GM21619 (cell line): ENCODE data around the gene KRTAP5-10.
"Not testable (repeated sequence)": the region's sequence is repeated elsewhere in the genome, so short reads cannot be mapped to it uniquely, and the experiment has no call there.

Experiments used
- ATAC-seq: cut with Tn5 transposase; IDR thresholded peaks from one replicate; pipeline ENCODE4 v1.9.1; 2021; ENCODE audit not compliant: unreplicated experiment

KRTAP5-10 gene

DNA sequence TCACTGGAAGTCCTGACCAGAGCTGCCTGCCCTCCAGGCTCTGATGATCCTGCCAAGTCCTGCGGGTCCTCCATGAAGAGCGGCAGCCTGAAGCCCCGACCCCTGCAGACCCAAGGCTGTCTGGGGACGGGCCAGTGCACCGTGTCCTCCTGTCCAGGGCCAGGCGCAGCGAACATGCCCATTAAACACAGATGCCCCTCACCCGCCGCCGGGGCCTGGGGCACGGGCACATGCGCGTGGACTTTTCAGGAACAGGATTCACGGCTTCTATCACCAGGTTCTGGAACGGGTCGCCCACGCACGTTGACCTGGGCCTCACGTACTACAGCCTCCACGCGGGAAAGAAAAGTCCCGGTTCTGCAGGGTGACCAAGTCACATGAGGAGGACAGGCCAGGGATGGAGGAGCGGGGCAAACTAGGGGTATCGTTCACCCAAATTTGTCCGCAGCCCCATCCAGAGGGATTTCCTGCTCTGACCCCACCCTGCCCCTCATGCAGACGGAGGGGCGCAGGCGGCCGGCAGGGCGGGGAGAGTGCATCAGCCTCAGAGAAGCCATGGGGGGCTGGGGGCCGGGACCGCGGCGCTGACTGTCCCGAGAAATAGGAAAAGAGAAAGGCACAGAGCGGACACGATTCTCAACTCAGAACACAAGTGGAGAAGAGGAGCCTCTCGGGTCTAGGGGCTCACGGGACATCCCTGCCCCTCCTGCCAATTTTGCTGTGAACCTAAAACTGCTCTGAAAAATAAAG lies 5.9 kb downstream of the KRTAP5-10 start:
- not testable (repeated sequence) for ATAC-seq

GRCh38 chr11:71572811-71573210 lies 7.4 kb downstream of the KRTAP5-10 start:
- ATAC-seq = no peak

DNA sequence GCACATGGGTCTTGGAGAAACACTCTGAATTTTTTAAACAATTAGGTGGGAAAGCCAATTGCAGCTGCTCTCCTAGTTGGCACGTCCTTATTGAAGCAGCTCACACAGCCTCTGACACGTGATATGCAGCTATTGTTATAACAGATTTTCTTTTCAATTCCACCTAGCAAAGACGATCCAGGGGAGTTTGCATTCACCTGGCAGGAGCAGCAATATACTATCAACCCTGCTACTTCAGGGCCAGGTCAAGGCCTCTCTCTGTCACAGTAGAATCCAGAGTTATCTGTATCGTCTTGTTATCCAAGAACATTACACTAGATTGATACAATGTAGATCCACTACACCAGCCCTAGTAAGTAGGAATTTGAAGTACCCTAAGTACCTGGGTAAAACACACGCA lies 9.1 kb downstream of the KRTAP5-10 start:
- no peak for ATAC-seq

- no peak for ATAC-seq
Observed at GRCh38 chr11:71575723-71576424, 10.5 kb downstream of the KRTAP5-10 start.

- not testable (repeated sequence) for ATAC-seq
Observed at GRCh38 chr11:71576688-71577465, 11.5 kb downstream of the KRTAP5-10 start.

GRCh38 chr11:71577469-71578004 lies 12.2 kb downstream of the KRTAP5-10 start:
- no peak for ATAC-seq

DNA sequence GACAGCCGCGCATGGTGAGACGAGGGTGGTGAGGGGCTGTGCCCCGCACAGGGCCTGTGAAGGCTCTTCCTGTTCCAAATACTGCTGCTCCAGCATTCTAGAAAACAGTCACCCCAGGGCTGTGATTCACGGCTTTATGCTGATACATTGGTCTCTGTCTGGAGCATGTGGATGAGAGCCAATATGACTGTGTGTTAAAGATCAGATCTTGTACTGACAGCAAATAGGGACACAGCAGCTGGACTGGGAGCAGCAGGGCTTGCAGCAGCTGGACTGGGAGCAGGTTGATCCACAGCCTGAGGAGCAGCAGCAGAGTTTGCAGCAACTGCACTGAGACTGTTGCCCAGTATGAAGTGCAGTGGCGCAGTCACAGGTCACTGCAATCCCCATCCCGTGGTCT lies 14.2 kb downstream of the KRTAP5-10 start:
- ATAC-seq = not testable (repeated sequence)

GRCh38 chr11:71580057-71581003 lies 15.0 kb downstream of the KRTAP5-10 start:
- no peak for ATAC-seq

GRCh38 chr11:71581826-71582225 lies 16.5 kb downstream of the KRTAP5-10 start:
- ATAC-seq = no peak

- ATAC-seq = no peak
Observed at GRCh38 chr11:71582309-71582895, 17.0 kb downstream of the KRTAP5-10 start, which contains the start of gene KRTAP5-11. KRTAP5-11 (minus strand) TSS chr11:71582875; CDS start chr11:71582837, 38 bp downstream.

DNA sequence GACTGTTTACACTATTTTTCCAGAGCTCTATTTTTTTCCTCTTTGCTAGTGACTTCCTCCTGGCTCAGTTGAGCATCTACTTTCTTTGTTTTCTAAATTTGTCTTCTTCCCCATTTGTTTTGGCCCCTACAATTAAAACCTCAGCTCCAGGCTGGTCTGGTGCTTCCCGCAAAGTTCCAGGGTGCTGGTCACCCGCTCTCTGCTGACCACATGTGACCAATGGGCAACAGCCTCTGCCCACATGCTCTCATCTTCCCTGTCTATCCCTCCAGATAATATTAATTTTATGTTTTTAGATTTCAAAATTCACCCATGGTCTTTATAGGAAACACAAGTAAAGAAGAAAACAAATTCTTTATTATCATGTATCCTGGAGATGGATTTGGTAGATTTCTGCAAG lies 17.6 kb downstream of the KRTAP5-10 start:
- not testable (repeated sequence) for ATAC-seq

GRCh38 chr11:71585673-71586072 lies 20.3 kb downstream of the KRTAP5-10 start:
- ATAC-seq = not testable (repeated sequence)

- not testable (repeated sequence) for ATAC-seq
Observed at GRCh38 chr11:71588314-71588713, 23.0 kb downstream of the KRTAP5-10 start.

DNA sequence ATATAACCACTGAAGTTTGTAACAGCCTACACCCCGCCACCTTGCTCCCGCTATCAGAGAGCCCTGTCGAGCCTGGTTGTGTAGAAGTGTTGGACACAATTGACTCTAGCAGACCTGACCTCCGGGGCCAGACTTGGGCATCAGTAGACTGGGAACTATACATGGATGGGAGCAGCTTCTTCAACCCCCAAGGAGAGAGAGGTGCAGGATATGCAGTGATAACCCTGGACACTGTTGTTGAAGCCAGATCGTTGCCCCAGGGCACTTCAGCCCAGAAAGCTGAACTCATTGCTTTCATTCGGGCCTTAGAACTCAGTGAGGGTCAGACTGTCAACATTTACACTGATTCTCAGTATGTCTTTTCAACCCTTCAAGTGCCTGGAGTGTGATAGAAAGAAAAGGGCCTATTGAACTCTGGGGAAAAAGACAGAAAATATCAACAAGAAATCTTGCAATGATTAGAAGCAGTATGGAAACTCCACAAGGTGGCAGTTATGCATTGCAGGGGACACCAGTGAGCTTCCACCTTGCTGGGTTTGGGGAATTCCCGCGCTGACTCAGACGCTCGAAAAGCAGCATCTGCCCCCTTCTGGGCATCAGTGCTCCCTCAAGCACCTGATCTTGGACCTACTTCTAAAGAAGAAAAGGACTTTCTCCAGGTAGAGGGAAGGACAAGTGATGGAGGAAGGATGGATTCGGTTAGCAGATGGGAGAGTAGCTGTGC lies 23.6 kb downstream of the KRTAP5-10 start:
- ATAC-seq = not testable (repeated sequence)

DNA sequence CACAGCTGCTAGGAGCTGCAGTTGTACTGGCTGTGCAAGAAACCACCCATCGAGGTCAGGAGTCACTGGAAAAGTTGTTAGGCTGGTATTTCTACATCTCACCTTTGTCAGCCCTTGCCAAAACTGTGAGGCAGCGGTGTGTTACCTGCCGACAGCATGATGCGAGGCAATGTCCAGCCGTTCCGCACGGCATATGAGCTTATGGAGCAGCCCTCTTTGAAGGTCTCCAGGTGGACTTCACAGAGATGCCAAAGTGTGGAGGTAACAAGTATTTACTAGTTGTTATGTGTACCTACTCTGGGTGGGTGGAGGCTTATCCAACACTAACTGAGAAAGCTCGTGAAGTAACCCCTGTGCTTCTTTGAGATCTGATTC lies 24.2 kb downstream of the KRTAP5-10 start:
- ATAC-seq = not testable (repeated sequence)

- not testable (repeated sequence) for ATAC-seq
Observed at GRCh38 chr11:71603221-71603620, 37.9 kb downstream of the KRTAP5-10 start.

DNA sequence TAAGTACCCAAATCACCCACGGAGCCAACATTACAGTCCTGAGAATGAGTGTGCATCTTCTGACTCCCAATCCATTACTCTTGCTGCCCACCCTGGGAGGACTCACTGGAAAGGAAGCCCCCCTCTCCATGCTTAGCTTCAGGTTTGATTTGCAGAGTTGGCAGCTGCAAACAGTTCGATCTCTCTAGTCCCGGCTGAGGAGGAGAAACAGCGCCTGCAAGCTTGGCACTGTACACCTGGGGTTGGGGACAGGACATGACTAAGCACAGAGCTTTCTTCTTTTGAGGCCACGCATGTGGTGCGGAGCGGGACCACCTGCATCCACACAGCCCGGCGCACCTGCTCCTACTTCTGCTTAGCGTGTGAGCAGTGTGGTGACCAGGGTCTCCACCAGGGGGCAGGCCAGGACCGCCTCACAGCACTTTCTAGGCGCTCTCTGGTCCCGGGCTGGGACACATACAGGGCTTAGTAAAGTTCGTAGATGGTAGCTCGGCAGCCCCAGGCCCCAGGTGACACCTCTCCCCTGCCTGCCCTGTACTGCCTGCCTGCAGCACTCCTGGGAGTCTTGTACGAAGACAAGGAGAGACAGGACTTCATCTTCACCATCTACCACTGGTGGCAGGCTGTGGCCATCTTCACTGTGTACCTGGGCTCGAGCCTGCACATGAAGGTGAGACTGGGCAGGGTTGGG lies 39.6 kb downstream of the KRTAP5-10 start:
- not testable (repeated sequence) for ATAC-seq

DNA sequence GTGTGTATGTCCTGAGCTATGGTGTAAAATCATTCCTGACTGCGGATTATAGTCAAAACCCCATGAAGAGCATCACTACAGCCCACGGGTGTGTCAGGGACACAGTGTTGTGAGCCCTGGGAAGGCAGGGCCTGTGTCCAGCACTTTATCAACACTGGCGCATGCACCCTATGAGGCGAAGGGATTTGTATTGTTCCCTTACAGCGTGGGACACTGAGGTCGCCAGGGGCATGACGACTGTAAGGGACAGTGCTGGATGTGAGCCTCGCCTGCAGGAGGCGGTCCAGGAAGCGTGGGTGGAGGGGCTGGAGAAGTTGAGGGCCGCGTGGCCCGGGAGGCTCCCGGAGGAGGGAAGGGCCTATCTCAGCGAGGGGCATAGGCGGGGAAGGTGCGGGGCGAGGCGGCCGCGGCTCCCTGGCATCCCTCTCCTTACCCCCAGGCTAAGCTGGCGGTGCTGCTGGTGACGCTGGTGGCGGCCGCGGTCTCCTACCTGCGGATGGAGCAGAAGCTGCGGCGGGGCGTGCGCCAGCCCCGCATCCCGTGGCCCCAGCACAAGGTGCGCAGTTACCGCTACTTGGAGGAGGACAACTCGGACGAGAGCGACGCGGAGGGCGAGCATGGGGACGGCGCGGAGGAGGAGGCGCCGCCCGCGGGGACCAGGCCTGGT lies 41.6 kb downstream of the KRTAP5-10 start:
- not testable (repeated sequence) for ATAC-seq
